Measurements from ENCODE around the gene HHAT.

Gene HHAT

DNA sequence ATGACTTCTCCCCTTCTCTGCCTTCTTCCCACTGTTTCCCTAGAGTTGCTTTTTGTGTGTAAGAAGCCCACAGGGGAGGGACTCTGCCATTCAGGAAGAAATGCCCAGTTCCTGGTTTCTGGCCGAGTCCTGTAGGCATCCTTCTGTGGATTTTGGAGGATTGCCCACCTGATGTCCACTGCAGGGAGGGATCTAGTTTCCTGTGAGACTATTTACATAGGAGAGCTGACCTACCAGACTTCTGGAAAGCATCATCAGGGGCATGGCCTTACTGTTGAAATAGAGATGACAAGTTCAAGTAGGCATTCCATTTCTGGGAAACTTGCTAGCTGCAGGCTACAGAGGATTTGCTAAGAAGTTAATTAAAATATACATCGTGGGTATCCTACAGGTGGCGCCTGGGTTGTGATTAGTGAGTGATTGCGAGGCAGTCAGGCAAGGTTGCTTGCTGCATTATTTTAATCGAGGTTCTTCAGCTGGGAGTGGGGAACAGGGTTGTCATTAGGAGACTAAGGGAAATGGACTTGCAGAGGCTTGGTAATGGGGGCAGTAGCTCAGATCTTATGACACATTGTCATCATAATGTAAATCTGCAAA is 148.7 kb downstream of the HHAT start:
- DNase-seq (ENCODE audit: low read depth in 4 of 4, low spot score in 1 of 4): no peak

DNA sequence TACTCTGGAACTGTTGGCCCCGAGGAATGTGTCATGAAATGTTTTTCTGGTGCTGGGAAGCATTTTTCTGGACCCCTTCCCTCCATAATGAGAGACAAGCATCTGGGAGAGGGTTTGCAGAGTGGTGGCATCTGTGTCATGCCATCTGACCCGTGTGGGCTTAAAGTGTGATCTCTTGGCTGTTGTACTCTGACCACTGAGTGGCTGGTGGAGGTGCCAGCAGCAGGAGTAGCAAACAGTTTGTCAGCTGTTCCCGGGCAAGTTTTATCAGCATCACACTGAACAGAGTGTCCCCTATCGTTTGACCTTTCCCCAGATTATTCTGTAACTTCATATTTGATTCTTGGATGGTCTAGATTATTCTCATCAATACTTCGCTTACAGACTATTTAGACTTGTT is 150.1 kb downstream of the HHAT start:
- no peak for DNase-seq (ENCODE audit: low read depth in 4 of 4, low spot score in 1 of 4)

DNA sequence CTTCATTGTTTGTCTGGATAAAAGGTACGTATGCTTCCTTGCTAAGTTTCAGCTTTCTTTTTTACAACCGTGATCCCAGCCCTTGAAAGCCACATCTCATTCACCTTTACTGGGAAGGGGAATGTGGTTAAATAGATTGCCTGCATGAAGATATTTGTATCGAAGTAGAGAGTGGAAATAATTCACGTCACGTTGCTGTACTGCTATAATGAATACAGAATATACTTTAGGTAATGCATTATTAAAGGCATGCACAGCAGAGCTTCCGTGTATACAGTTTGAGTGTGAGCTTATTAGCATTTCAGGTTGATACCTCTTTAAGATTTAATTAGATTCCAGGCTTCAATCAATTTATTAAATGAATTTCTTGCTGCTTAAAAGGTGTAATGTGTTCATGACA is 153.8 kb downstream of the HHAT start:
- no peak for DNase-seq (ENCODE audit: low read depth in 4 of 4, low spot score in 1 of 4)

DNA sequence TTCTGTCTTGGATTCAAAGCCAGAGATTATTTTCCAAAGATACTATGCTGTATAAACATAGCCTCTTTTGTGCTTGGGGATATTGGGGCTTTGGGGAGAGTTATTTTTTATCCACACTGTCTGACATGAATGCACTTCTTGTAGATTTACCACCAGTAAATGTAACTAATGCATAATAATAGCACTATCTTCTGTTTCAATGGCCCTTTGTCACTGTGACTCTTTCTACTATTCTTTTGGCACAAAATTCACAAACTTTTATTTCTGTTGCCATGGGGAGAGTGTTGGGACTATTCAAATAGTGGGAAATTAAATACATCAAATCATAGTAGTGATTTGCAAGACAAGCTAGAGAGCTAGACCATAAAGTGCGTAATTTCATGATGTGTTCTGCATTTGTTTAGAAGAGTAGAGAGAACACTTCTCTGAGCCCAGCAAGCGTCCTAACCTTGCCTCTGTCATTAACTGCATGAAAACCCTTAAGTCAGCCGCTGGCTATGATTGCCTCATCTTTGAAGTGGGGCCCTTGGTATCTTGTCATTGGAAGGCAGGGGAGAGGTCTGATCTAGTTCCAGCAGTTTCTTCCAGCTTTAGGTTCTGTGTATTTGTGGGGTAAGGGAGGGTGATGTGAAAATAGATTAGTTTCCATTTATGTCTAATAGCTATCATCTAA is 154.4 kb downstream of the HHAT start:
- no peak for DNase-seq (ENCODE audit: low read depth in 4 of 4, low spot score in 1 of 4)

DNA sequence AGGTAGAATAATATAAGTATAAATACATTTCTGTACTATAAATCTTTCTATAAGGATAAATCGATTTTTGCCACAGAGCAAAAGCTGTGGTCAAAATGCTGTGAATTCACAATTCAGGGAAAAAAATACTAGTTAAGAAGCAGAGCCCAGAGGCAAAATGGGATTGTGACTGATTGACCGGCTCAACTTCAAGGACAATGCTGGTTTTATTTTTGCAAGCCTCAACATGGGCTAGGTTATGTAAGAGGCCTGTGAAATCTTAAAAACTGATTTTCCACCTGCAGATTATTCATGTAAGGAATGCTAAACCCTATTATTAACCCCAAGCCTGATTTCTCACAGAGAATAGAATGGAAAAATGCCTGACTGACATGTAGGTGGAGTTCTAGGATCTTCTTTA is 155.1 kb downstream of the HHAT start:
- no peak for DNase-seq (ENCODE audit: low read depth in 4 of 4, low spot score in 1 of 4)

DNA sequence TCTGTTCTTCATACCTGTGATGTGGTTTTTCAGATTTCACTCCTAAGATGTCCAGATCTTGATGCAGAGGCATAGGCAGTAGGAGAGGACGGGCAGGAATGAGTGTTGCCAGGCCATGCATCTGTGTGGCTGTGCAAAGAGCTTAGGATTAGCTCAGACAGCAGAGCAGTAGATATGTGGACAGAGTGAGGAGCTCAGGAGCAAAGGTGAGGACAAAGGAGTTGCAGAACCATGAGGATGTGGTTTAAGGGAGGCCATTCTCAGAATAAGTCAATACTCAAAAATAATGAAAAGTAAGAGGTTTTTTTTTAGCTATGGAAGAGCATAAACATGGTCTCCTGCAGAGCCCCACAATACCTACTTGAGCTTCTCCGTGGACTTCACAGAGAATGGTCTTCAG is 158.3 kb downstream of the HHAT start:
- DNase-seq (ENCODE audit: low read depth in 4 of 4, low spot score in 1 of 4): no peak

DNA sequence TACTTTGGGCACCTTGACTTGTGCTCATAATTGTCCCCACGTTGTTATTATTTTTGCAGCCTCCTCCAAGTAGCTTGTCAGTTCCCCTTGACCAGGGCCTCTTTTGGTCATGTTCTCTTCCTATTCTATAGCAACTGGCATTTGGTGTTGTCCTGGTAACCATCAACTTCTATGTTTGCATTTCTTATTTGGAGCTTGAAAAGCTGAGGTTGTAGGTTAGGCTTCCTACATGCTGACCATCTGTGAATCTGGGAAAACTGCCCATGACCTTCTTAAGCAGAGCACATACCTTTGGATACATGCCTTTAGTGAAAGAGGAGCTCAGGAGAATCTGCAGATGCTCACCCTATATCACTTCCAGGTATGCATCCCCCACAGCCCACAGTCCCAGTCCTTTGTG is 160.8 kb downstream of the HHAT start:
- no peak for DNase-seq (ENCODE audit: low read depth in 4 of 4, low spot score in 1 of 4)

DNA sequence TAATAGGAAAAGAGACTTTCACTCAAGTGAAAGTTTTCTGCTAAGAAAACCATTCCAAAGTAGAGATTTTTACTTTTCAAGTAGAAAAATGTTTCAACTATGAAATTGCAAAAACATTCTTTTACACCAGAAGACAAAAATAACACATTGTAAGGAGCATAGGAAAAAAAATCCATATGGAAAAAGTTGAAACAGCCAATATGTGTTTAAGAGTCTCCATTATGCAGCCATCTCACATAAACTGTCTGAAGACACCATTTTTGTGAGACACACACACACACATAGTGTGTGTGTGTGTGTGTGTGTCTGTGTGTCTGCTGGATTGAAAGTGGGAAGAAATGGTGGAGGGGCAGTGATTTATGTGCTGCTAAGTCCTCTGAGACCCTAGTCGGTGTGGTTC is 162.1 kb downstream of the HHAT start:
- no peak for DNase-seq (ENCODE audit: low read depth in 4 of 4, low spot score in 1 of 4)

DNA sequence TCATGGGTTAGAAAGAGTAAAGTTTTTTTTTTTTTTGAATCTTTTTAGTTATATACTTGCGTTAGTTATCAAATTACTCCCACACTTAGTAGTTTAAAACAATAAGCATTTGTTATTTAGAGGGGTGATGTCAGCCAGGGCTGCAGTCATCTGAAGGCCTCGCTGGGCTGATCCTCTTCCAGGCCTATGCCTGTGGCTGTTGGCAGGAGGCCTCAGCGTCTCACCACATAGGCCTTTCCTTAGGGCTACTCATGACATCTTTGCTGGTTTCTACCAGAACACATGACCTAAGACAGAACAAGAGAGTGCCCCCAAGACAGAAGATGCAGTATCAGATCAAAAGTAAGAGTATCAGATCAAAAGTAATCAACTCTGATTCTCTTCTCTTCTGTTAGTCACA is 167.4 kb downstream of the HHAT start:
- DNase-seq (ENCODE audit: low read depth in 4 of 4, low spot score in 1 of 4): no peak

DNA sequence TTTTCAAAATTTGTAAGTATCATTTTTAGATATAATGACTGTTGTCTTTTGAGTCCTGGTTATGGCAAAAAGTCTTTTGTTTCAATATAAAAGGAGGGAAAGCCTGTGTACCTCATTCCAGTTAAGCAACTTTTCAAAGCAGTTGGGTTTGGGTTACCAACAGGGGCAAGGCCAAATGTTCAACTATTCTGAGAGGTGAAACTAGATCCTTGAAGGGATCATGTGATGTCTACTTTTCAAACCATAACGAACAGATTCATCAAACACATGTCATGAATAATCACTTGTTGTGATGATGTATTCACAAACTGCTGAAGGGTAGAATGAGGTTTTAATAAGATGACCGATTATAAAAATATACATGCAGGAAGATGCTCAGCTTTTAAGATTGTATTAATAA is 171.3 kb downstream of the HHAT start:
- no peak for DNase-seq (ENCODE audit: low read depth in 4 of 4, low spot score in 1 of 4)

DNA sequence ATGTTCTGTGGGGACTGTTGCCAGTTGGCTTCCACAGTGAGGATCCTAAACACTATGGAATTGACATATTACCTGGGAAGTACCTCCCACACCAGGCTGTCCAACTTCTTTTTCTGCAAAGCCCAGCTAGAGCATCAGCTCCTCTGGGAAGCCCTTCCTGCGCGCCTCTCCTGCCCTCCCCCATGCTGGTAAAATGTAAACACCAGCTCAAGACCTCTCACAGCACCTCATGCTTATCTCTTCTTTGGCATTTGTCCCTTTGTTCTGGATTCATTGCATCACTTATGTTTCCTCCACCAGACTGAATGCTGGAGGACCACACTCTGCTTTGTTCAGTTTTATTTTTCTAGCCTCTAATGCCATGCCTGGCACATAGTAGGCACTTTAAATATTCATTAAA is 172.1 kb downstream of the HHAT start:
- no peak for DNase-seq (ENCODE audit: low read depth in 4 of 4, low spot score in 1 of 4)

DNA sequence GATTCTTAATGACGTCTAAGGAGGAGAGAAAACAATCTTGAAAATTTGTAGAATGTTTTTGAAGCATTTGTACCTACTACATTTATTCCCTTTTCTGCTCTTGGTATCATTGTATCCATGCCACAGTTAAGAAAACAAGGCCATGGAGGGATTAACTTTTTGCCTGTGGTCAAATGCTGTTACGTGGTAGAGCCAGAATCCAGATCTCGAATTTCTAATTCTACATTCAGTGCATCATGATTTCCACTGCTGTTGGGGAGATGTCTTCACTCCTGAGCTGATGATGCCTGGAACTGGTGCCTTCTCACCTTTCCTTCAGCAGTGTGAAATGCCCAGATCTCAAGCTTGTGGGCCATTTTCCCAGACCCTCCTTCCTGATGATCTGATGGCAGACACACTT is 175.6 kb downstream of the HHAT start:
- DNase-seq (ENCODE audit: low read depth in 4 of 4, low spot score in 1 of 4): no peak

DNA sequence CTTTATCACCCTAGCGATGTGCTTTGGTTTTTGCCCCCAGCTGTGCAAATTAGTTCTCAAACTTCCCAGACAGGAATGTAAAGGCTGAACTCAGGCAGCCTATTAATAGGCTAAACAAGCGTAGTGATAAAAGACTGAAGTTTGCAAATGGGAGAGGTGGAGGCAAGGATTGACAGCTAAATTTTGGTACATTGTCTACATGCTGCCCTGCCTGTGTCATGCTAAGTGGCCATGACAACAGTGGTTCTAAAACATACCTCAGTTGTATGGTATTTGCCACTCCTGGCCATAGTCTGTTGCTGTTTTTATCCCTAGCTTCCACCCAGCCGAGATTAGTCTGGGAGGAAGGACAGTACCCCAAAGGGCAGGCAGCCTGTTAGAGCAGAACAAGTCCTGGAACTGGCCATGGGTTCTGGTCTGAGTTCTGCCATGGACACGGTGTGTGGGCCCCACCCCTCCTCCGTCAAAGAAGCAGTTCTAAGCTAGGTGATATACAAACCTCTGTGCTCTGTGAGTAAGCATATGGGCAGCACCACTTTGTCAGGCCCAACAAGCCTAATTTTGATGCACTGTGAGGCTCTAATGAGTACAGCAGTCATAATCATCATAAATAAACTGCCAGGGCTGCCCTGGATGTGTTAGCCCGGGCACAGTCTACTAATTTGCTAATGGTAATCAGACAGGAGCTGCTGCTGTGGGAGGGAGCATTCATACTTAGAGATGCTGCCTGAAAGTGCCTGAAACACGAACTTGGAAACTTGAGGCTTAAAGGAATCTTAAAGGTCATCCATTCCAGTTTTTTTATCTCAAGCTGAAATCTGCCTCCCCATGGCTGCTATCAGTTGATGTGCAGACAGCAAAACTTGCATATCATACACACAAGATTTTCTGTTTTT is 177.1 kb downstream of the HHAT start:
- DNase-seq (ENCODE audit: low read depth in 4 of 4, low spot score in 1 of 4): no peak

DNA sequence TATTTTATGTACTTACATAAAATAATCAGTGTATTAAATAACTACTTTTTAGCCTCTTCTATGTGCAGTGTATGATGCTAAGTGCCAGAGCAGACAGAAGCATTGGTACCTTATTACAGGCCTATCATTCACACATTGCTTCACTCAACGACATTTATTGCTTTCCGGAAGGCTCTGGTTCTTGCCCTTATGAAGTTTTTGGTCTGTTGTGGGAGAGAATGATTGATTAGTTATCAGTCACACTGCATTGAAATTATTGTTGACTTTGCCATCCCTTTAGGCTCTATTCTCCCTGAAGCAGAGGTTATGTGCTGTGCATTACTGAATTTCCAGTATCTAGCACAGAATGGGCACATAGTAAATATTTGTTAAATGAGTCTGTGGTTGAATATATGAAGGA is 178.0 kb downstream of the HHAT start:
- no peak for DNase-seq (ENCODE audit: low read depth in 4 of 4, low spot score in 1 of 4)

DNA sequence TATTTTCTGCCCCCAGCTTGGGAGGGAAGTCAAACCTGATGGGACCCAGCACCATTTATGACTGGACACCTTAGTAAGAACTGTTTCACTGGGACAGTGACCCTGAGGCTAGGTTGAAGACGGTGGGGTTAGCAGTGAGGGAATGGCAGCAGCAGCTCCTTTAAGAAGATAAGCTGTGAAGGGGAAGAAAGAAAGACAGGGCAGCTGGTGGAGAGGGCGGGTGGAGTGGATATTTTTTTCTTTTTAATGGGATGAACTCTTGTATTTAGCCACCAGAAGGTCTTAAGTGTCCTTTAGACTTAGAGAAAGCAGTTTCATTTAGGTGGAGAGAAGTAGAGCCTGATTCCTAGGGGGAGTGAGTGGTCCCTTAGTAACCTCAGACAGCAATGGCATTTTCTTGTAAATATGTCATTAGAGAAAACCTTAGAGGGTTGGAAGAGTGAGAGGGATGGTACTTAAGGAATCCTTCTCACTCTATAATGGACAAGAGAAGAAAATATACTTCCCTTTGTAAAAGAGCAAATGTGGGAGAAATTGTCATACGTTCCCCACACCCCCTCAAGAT is 187.5 kb downstream of the HHAT start:
- no peak for DNase-seq (ENCODE audit: low read depth in 4 of 4, low spot score in 1 of 4)

DNA sequence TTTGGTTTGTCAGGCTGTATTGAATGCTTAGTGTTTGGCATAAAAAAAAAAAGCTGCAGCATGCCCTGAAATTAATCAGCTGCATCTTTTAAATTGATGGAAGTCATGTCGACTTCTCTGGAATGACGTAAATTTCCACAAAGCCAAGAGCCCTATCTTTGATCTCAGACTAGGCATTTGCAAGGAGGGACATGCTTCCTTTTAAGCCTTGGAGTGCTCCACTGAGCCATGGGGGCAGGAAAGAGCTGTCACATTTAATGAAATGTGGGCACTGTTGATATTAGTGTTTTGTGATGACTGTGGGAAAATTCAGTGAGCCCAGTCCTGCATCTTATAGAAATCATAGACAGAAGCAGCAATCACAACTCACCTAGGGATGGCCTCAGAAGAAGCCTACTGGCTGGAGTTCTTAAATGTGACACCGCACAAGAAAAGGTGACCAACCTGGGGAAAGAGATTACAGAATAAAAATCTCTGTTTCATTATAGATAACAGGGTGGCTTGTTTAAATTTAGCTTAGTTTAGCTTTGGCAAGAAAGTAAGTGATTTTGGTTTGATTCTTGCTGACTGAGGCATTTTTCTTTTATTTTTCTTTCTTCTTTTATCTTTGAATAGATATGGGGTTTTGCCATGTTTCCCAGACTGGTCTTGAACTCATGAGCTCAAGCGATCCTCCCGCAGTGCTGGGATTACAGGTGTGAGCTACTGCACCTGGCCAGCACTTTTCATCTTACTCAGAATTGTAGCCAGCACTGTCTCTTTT is 188.2 kb downstream of the HHAT start:
- no peak for DNase-seq (ENCODE audit: low read depth in 4 of 4, low spot score in 1 of 4)

DNA sequence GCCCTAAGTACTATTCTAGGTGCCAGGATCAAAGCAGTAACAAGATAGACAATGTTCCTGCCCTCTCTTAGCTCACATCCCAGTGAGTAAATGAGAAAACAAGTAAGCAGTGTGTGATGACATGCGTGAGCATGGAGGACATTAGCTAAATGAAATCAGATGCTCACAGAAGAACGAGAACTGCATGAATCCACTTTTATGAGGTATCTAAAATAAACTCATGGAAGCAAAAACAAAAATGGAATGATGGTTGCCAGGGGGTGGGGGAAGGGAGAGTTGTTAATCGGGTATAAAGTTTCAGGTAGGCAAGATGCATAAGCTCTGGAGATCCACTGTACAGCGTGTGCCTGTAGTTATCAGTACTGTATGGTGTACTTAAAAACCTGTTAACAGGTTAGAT is 195.1 kb downstream of the HHAT start:
- no peak for DNase-seq (ENCODE audit: low read depth in 4 of 4, low spot score in 1 of 4)

DNA sequence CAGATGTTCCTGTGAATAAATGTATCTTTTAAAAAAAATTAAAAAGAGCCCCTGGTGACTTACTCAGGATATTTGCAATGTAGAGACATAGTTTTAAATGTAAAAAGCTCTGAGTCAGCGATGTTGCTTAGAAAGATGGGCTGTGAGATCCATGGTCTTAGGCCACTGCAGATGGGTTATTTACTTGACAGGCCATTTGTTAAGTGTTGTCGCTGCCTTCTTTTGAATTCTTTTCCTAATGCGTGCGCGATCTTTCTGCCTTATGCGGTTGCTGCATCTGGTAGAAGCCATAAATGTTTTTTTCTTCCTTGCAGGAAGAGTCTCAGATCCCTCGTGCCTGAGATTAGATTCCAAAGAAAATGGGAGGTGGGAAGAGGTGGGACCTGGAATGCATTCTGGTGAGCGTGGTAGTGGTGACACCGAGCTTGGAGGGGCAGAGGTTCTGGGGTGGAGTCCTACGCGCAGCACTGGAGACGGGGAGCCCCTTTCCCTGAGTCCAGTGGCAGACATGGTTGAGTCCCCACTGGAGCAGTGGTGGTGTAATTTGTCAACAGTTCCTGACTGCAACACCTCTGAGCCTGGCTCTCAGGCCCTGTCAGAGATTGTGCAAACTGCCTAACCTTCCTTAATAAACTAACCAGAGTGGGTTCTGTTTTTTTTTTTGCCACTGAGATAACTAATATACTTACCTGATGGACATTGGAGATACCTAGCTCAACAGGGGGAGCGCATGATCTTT is 197.2 kb downstream of the HHAT start:
- no peak for DNase-seq (ENCODE audit: low read depth in 4 of 4, low spot score in 1 of 4)

DNA sequence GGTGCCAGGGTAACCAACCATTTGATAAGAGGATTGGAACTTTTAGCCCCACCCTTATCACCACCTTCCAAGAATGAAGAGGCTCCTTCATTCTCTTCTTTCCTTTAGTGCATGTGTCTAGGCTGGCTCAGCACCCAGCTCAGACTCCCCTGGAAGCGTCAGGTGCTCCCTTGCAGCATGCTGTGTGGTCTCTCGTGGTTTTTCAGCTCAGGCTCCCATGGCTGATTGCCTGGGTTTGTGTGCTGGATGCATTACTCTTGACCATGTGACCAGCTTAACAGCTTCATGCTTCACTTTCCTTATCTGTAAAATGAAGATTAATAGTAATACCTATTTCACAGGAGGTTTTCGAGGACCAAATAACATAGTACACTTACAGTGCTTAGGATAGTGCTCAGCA is 198.4 kb downstream of the HHAT start:
- DNase-seq (ENCODE audit: low read depth in 4 of 4, low spot score in 1 of 4): no peak

DNA sequence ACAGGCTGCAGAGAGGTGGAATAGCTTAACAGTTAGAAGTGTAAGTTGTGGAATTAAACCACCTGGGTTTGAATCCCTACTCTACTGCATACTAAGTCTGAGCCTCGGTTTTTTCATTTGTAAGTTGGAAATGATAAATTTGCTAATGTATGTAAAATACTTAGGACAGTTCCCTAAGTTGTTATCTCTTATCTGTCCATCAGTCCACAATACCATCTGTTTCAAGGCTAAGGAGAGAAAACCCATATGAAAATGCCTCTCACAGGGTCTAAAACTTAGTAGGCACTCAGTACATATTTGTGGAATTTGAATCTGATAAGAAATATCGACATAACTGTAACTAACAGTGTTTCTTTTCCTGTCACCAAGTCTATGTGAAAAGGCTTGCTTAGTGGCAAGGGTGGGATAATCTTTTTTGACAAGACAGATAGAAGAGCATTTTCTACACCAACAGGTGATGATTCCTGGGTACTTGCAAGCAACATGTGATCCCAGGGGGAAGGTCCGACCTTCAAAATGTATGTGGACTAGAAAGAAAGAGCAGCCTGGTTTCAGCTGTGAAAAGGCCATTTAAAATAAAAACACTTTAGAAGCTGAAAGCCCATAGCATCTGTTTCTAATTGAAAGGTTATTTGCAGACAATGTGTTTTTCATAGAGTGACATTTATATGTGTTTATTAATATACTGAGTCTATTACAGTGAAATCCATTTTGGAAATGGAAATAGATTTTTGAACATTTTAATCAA is 202.9 kb downstream of the HHAT start:
- no peak for DNase-seq (ENCODE audit: low read depth in 4 of 4, low spot score in 1 of 4)

All from stimulated activated CD4-positive, alpha-beta T cell treated with anti-CD3 and anti-CD28 coated beads, Interleukin-1b, Interleukin-23, amount 100 ng/mL, for 24 hours (primary cell).